Adipocyte (in vitro differentiated cells): ENCODE data around the gene PAK4.
"Not testable (repeated sequence)": the region's sequence is repeated elsewhere in the genome, so short reads cannot be mapped to it uniquely, and the experiment has no call there.

Source experiments
- DNase-seq: peaks from one replicate; pipeline ENCODE4 v3.0.0-alpha.2; 2015; ENCODE audit warnings: low read depth
- H3K27me3 ChIP-seq: replicated peaks from 2 replicates; pipeline ENCODE4 v1.7.0; 2013; ENCODE audit warnings: mild to moderate bottlenecking, low read length, moderate library complexity; ENCODE audit not compliant: control insufficient read depth, insufficient read depth
- H3K36me3 ChIP-seq: 2 replicates; pipeline ENCODE4 v1.7.0; 2013; ENCODE audit warnings: low read length, mild to moderate bottlenecking, moderate library complexity; ENCODE audit not compliant: control insufficient read depth, insufficient read depth, severe bottlenecking
- H3K4me1 ChIP-seq: 2 replicates; pipeline ENCODE4 v1.7.0; 2013; ENCODE audit warnings: mild to moderate bottlenecking, low read length, moderate library complexity; ENCODE audit not compliant: control insufficient read depth, insufficient read depth
- H3K4me3 ChIP-seq: 2 replicates; pipeline ENCODE4 v1.7.0; 2013; ENCODE audit warnings: mild to moderate bottlenecking, low read length, moderate library complexity
- H3K9ac ChIP-seq: 2 replicates; pipeline ENCODE4 v1.7.0; 2013; ENCODE audit warnings: mild to moderate bottlenecking, low read length, moderate library complexity
- H3K9me3 ChIP-seq: 2 replicates; pipeline ENCODE4 v1.7.0; 2013; ENCODE audit warnings: mild to moderate bottlenecking, low read length, moderate library complexity; ENCODE audit not compliant: control insufficient read depth

Gene PAK4

GRCh38 chr19:39143757-39144289, 18.2 kb downstream of the PAK4 start:
- not testable (repeated sequence) for H3K9me3 ChIP-seq, H3K27me3 ChIP-seq, DNase-seq, H3K9ac ChIP-seq, H3K4me3 ChIP-seq, H3K36me3 ChIP-seq
- peaks cover 15% of the 10 kb centered on the region for H3K4me1 ChIP-seq

DNA sequence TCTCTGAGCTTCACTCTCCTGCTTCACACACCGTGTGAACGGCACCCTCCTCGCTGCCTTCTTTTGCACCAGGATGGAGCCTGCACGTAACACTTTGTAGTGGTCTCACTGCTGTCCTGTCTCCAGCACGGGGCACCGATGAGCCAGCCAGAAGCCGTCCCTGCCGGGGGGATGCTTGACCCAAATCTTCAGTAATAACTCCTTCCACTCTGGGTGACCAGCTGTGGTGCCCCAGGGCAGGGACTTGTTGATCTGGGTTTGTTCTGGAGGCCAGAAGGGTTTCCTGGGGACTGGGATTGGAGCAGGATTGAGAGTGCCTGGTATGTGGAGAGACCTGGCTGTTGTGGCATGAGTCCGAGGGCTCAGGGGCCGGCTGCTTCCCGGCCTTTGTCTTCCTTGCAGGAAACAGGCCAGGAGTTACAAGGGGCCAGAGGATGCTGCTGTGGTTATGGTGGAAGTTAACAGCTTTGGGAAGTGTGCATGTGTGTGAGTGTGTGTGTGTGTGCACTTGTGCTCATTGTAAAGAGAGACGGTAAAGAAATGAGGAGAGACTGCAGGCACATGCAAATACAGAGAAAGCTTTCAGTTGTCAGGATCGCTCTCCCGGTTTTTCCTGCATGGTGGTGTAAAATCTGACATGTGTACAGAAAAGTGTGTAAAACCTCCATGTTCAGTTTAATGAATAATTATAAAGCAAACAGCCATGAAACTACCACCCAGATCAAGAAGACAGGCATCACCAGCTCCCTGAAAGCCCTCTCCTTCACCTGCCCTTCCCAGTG, 18.9 kb downstream of the PAK4 start:
- peaks cover 4% of the 10 kb centered on the region for H3K36me3 ChIP-seq
- no peaks in the 10 kb centered on the region for H3K27me3 ChIP-seq
- H3K9ac ChIP-seq: no peak overlapping the region
- no peaks in the 10 kb centered on the region for H3K9me3 ChIP-seq
- no peak overlapping the region for H3K4me3 ChIP-seq
- peaks cover 15% of the 10 kb centered on the region for H3K4me1 ChIP-seq
- DNase-seq: no peak

DNA sequence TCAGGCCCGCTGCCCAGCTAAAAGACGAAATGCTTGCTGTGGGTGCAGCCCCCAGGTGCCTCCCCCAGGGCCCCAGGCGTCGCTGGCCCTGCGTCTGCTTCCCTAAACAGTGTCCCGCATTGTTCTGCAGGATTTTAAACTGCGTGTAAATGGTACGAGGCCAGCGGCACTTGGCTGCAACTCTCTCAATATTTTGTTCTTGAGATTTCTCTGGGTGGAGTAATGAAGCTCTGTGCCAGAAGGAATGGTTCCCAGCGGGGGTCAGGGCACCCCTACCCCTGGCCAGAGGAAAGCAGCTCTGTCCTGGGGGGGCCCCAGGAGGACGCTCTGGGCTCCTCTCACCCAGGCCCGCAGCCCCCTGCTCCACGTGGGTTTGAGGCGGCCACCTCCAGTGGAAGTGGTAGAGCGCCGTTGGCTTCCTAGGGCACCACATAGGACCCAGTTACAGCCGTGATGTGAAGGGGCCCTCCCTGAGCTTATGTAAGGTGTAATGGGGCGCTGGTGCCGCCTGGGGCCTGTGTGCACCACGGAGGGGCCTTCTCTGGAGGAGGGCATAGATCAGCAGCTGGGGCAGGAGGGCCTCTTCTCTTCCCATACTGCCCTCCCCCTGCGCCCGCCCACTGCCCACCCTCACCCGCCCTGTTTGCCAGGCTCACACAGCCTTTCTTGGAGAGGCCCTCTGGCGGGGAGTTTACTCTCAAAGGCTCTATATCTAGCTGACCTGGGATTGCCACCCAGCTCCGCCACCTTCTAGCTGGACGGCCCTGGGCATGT, 19.8 kb downstream of the PAK4 start:
- DNase-seq: no peak
- Histone ChIP-seq H3K36me3 (peaks cover 4% of the 10 kb centered on the region), H3K9ac (no peak overlapping the region), H3K27me3 (no peaks in the 10 kb centered on the region), H3K9me3 (no peaks in the 10 kb centered on the region), H3K4me1 (peaks cover 15% of the 10 kb centered on the region), H3K4me3 (no peak overlapping the region)

DNA sequence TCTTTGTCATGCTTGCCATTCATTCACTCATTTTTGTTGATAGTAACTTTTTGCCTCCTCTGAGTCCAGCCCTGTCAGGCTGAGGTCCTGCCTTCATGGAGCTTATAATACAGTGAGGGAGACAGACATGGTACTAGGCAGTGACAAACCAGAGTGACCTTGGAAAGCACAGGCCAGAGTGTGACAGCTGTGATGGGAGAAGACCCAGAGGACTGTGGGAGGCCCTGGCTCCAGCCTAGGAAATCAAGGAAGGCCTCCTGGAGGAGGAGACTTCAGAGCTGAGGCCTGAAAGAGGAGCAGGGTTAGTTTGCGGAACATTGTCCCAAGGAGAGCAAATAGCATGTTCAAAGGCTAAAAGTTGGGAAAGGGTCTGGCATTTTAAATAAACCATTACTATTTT, 20.5 kb downstream of the PAK4 start:
- DNase-seq: no peak
- H3K9ac ChIP-seq: no peak overlapping the region
- H3K4me1 ChIP-seq: peaks cover 15% of the 10 kb centered on the region
- H3K4me3 ChIP-seq: no peak overlapping the region
- peaks cover 4% of the 10 kb centered on the region for H3K36me3 ChIP-seq
- H3K27me3 ChIP-seq: no peaks in the 10 kb centered on the region
- H3K9me3 ChIP-seq: no peaks in the 10 kb centered on the region

DNA sequence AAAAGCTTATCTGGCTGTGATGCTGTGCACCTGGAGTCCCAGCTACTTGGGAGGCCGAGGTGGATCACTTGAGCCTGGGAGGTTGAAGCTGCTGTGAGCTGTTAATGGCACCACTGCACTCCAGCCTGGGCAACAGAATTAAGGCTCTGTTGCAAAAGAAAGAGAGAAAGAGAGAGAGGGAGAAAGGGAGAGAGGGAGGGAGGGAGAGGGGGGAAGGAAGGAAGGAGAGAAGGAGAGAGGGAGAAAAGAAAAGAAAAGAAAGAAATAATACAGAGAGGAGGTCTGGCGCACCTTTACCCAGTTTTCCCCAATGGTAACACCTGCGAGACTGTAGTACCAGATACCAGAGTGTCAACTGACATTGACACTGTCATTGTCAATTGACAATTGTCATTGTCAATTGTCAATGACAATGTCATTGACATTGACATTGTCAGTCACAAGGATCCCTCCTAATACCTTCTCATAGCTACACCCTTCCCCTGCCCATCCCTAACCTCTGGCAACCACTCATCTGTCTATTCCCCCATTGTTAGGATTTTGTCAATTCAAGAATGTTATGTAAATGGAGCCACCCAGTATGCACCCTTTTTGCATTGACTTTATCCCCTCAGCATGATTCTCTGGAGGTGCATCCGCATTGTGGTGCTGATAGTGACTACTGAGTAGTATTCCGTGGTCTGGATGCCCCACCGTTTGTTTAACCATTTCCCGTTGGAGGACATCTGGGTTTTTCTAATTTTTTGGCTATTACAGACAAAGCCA, 21.3 kb downstream of the PAK4 start:
- no peak overlapping the region for H3K9ac ChIP-seq
- H3K4me3 ChIP-seq: no peak overlapping the region
- peaks cover 4% of the 10 kb centered on the region for H3K36me3 ChIP-seq
- no peaks in the 10 kb centered on the region for H3K27me3 ChIP-seq
- H3K9me3 ChIP-seq: no peaks in the 10 kb centered on the region
- no peak for DNase-seq
- H3K4me1 ChIP-seq: peaks cover 15% of the 10 kb centered on the region

- Histone ChIP-seq H3K4me1 (peaks cover 15% of the 10 kb centered on the region), H3K4me3 (no peak overlapping the region), H3K36me3 (peaks cover 4% of the 10 kb centered on the region), H3K27me3 (no peaks in the 10 kb centered on the region), H3K9me3 (no peaks in the 10 kb centered on the region), H3K9ac (no peak overlapping the region)
- no peak for DNase-seq
These were observed 21.9 kb downstream of the PAK4 start for GRCh38 chr19:39147480-39147879.

DNA sequence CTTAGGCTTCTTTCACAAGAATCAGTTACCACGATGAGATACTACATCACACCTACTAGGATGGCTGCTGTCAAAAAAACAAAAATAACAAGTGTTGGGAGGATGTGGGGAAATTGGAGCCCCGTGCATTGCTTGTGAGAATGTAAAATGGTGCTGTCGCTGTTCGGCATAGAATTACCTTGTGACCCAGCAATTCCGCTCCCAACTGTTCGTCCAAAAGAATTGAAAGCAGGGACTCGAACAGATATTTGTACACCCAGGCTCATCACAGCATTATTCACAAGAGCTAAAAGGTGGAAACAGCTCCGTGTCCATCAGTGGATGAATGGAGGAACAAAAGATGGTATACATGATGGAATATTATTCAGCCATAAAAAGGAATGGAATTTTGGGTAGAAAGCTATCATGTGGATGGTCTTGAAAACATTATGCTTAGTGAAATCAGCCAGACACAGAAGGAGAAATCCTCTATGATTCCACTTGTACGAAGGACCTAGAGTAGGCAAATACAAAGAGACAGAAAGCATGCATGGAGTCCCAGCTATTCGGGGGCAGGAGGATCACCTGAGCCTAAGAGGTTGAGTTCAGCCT, 23.4 kb downstream of the PAK4 start:
- no peak for DNase-seq
- H3K9me3 ChIP-seq: no peaks in the 10 kb centered on the region
- H3K36me3 ChIP-seq: peaks cover 4% of the 10 kb centered on the region
- no peak overlapping the region for H3K9ac ChIP-seq
- no peak overlapping the region for H3K4me3 ChIP-seq
- H3K27me3 ChIP-seq: no peaks in the 10 kb centered on the region
- H3K4me1 ChIP-seq: peaks cover 15% of the 10 kb centered on the region

DNA sequence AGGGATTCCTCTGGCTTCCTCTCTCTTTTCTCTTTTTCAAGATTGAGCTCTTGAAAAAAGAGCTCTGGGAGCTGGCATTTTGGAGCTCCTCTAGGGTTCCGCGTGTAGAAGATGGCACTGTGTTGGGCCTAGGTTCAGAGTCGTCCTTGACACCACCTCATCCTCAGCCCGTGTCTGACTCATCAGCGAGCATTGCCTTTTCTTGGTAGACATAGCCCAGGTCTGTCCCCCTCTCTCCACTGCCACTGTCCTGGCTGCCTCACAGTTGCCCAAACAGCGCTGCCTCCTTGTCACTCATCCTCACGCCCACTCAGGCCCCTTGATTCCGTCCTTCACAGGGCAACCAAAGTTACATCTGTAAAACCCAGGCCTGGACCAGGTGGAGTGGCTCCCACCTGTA, 24.6 kb downstream of the PAK4 start:
- no peaks in the 10 kb centered on the region for H3K27me3 ChIP-seq
- H3K4me1 ChIP-seq: peaks cover 3% of the 10 kb centered on the region
- H3K4me3 ChIP-seq: no peak overlapping the region
- H3K9me3 ChIP-seq: no peaks in the 10 kb centered on the region
- no peak for DNase-seq
- no peak overlapping the region for H3K9ac ChIP-seq
- H3K36me3 ChIP-seq: peaks cover 4% of the 10 kb centered on the region

GRCh38 chr19:39150807-39151600, 25.4 kb downstream of the PAK4 start:
- no peak for DNase-seq
- peaks cover 4% of the 10 kb centered on the region for H3K36me3 ChIP-seq
- no peak overlapping the region for H3K9ac ChIP-seq
- H3K4me1 ChIP-seq: no peaks in the 10 kb centered on the region
- H3K27me3 ChIP-seq: no peaks in the 10 kb centered on the region
- no peaks in the 10 kb centered on the region for H3K9me3 ChIP-seq
- H3K4me3 ChIP-seq: no peak overlapping the region

DNA sequence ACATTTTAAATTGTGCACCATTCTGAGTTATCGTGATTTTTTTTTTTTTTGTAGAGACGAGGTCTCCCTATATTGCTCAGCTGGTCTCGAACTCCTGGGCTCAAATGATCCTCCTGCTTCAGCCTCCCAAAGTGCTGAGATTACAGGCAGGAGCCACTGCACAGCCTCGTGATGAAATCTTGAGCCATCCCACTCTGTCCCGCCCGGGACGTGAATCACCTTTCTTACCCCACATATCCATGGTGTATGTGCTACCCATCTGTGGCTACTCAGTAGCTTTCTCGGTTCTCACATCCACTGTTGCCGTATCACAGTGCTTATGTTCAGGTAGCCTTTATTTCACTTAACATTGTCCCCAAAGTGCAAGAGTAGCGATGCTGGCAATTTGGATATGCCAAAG, 26.5 kb downstream of the PAK4 start:
- H3K36me3 ChIP-seq: peaks cover 4% of the 10 kb centered on the region
- DNase-seq: no peak
- H3K4me3 ChIP-seq: no peak overlapping the region
- H3K27me3 ChIP-seq: no peaks in the 10 kb centered on the region
- H3K9ac ChIP-seq: no peak overlapping the region
- H3K9me3 ChIP-seq: no peaks in the 10 kb centered on the region
- peaks cover 5% of the 10 kb centered on the region for H3K4me1 ChIP-seq
